ENCODE data around the gene IRX6.

The IRX6 gene

DNA sequence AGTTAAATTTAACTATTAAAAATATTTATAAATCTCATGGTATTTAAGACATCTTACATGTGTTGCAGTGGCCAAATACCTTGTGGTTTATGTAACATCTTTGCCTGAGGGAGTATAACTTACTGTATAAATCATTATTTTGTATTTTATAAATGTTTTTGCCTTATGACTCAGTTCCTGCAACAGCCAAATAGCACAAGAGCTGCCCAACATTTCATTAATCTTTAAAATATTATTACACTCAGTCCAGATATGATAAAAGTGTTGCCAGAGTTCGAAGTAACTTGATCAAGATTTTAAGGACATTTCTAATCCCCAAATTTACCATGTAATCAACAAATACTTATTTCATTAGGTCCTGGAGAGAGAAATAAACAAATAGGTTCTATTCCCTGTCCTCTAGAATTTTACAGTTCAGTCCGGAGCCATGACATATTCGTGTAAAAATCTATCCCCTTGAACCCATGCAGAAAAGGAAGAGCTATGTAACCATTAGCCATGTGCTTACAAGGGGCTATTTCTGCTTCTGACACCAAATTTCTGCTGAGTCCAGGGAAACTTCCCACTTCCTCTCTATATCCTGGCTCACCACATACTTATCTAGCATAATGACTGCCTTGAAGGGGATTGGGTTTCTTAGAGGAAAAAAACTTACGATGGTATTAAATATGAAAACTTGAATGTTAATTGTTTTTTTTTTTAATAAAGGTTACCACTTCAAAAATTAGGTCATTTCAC, 44.0 kb downstream of the IRX6 start:
- DNase-seq = no peak

DNA sequence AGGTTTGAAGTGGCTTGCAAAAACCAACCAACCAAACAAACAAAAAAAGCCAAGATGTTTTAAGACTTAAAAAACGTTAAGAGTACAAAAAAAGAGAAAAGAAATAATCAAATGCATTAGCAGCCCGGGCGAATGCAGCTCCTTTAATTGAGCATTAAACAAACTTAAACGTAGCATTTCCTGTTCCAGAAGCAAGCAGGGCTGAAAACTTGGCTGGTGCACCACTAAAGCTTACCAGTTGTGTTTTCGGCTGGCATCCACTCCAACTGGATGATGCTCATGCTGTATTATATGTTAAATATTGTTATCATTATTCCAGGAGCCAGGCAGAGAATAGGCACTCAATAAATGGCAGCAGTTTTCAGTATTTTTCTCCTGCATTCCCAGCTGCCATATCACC, 45.1 kb downstream of the IRX6 start:
- no peak for DNase-seq

DNA sequence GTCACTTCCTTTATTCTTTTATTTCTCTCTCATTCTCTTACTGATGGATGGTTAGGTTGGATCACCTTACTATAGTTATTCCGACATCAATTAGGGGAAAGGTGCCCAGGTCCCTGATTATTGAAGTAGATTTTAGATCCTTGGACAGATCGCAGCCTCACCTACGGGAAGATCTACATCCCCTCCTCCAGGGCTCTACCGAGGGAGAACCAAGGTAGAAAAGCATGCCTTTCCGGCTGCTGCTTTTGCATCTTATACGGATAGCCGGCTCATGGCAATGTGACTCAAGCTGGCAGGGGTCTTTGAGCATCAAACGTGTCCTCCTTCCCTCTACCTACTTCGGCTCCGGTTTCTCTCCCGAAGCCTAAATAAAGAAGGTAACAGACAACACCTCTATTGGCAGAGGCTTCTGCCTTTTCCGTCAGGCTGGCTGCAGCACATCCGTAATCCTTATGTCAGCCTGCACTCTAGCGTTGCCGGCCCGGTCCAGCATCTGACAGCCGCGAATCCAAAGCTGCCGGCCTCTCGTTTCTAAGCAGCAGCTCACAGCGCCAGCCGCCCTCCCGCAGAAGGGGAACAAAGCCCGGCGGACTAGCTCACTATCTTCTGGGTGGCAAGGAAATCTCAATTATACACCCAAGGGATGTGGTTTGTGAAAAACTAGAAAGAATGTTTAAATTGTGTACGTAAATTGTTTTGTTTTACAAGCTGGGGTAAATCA, 46.9 kb downstream of the IRX6 start:
- DNase-seq = peak; percentile 2

DNA sequence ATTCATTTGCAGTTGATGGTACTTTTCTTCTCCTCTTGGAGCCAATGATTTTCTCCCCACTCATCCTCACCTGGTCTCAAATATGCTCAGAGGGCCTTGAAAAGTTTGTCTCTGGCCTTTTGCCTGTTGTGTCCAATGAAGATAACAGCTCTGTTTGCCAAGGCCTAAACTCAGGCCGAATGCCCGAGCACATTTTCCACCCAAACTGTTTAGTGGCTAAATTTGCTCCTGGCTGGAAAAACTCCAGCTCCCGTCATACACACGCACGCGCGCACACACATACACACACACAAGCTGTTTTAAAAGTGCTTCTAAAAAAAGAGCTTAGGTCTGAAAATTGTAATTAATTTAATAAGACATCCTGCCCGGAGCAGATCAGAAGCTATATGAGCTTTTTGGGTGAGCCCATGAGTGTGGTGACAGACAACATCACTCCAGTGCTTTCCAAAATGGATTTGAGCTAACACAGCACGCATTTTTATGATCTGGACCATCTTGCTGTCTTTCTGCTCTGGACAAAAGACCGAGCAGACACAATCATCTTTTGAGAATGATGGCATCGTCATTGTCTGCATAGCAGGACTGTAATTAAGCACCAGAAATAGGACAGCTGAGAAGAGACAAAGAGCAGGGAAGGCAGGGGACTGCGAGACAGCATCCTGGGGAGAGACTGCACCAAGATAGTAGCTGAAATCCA, 48.9 kb downstream of the IRX6 start:
- no peak for DNase-seq

DNA sequence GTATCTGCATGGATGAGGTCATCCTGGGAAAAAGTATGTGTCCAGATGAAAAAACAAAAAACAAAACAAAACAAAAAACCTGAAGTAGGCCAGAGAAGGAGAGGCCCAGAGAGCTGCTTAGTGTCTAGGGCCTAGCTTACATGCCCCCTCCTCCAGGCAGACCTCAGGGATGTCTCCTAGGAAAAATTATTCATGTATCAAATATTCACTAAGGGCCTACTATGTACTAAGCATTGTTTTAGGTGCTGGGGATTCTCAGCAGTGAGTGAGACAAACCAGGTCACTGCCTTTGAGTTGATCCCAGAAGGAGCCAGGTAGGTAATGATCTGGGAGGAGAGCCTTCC, 49.5 kb downstream of the IRX6 start:
- no peak for DNase-seq

DNA sequence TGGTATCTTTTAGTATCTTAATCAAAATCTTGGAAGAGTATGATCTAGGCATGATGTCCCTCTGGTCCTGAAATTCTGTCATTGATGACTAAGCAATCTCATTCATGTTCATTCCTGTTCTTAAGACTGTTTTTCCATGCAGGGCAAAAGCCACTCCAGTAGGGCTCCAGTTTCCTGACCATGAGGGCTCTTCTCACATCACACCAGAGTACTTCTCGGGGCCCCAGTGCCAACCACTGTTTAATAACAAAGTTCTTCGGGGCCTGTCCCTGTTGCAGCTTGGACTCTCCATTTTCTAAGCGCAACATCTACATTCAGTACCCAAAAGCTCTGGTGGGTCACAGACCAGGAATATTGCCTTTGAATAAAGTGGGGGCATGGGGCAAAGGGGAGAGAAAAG, 52.0 kb downstream of the IRX6 start:
- no peak for DNase-seq

DNA sequence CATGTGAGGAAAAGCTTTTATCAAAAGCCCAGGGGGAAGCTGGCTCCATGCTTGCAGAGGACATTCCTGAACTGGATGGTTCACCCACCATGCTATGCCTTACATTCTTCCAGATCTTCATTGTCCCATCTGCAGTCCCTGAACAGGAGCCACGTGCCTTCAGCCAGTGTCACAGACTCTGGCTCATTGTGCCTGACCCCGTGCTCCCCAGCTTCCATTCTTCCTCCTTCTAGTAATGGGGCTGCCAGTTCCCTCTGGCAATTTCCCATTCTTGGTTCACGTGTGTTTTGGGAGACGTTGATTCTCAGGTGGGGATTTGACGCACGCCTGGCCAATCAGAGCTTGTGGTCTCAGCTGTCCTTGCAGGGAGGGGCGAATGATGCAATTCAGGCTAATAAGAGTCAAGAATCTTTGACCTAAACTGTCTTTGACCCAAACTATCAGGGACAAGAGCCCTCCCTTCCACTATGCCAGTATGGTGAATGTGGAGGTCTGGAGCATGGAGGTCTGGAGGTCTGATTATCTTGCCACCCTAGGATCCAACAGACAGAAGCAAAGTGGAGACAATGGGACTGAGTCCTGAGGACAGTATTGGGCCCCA, 52.7 kb downstream of the IRX6 start:
- no peak for DNase-seq

DNA sequence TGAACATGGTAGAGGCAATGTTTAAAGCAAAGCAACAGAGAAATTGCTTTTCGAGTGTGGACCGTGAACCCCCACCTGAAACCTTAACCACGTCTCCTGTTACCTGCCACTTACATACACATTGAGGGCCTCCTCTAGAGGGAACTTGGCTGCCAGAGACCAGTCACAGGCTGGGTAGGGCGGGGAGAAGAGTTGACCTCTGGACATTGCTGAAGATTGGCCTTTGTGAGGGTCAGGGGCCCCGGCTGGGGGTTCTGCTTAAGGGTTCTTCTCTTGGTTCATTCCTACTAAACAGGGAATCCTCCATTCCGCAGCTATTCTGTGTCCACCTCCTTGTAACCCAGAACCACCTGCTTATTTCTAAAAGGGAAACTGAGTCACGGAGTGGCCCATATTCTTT, 53.8 kb downstream of the IRX6 start:
- DNase-seq = no peak

DNA sequence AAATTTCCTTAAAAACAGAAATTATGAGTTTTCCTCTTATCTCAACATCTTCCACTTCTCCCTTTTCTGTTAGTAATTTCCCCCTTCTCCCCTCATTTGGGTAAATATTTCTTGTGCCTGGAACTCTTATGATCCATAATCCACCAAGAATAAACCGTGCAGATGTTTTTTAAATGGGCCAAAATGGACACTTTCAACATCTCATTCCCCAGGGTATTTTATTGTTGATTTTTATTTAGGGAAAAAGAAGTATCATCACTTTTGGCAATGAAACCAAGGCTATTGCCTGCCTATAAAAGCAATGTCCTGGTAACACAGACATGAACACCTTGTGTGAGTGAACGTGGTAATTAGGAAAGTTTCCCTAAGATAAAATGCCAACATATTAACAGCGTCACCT, 54.6 kb downstream of the IRX6 start:
- no peak for DNase-seq

DNA sequence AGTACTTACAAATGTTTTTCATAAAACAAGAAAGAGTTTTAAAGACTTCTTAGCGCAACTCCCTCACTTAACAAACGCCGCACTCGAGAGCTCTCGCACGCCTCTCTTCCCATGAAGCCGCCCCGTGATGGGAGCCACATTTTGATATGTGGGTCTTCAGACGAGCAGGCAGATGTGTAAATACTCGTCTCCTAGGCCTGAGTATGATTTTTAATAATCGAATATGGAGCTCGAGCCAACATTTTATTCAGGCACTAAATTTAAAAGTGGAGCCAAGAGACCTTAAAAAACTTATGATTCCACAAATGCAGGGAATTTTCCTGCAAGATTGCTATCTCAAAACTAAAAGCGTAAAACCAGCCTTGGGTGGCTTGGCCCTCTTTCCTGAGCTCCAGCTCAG, 55.4 kb downstream of the IRX6 start:
- no peak for DNase-seq

DNA sequence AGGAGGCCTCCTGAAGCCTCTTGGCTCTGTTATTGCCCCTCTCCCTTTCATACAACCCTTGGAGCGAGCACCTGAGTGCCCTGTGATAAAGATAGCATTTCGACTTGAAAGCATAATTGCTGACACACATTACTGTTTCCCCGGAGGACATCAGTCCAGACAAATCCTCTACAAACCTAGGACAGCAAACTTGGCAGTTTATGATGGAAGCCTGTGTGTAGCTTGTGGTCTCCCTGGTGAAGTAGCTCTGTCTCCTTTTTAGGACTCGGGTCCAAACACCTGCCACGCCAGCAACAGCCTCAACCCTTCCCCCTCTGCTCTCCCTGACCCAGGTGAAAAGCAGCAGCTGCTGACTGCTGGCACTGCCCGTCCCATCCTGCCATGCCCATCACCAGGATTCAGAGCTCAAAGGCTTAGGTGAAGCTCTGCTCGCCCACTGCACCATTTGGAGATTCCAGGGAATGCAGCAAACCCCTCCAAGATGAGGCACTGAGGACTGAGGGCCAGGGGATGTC, 55.9 kb downstream of the IRX6 start:
- DNase-seq = no peak

Data from activated CD4-positive, alpha-beta T cell treated with anti-CD3 and anti-CD28 coated beads, Interleukin-2, amount 50 U/mL, for 16 hours (primary cell).